Fibroblast of lung (primary cell): ENCODE measurements around the gene CFAP61.

Source experiments
- CTCF ChIP-seq, 2 donors: IDR thresholded peaks in 1 of 2; conservative IDR thresholded peaks in 1 of 2; 1 replicate in 1 of 2; 2 replicates in 1 of 2; pipeline ENCODE4 v1.5.1; 2011 to 2012; ENCODE audit warnings: low read length in 2 of 2, control low read depth in 1 of 2, inconsistent platforms in 1 of 2, low read depth in 1 of 2, mild to moderate bottlenecking in 1 of 2
- EZH2 ChIP-seq: IDR thresholded peaks from 2 replicates; pipeline ENCODE4 v1.5.1; 2012; ENCODE audit warnings: low read length, control low read depth, mild to moderate bottlenecking; ENCODE audit errors: missing control alignments

DNA sequence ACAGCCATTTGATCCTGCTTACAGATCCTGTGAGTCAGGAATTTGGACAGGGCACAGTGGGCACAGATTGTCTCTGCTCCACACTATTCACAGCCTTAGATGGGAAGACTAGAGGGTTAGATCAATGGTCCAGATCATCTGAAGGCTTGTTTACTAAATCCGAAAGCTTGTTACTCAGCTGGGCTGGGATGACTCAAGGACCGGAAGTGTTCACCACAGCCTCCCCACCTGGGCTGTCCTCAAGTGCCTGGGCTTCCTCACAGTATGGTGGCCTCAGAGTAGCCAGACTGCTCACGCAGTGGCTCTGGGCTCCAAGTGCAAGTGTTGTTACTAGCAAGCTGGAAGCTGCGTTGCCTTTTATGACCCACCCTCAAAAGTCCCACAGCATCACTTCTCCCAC lies 240.1 kb downstream of the CFAP61 start:
- TF ChIP-seq CTCF (conservative IDR thresholded peaks at IDR 0.05 in 1 of 2, IDR thresholded peaks at IDR 0.05 in 1 of 2; ENCODE audit: low read depth in 1 of 2, low read length in 2 of 2) (no peak), EZH2 (no peak)
